ENCODE measurements around the gene OR5B12. TPM values are rescaled to one million over a fixed set of nuclear protein-coding genes. Genes with fewer than 3 reads are reported as not detected.

The OR5B12 gene
- total and polyA plus RNA-seq, 9 of the 15 experiments (the other 6 are each of a cell fraction or from before 2014, with no cell fraction given): 0.20 TPM; not detected in 8

DNA sequence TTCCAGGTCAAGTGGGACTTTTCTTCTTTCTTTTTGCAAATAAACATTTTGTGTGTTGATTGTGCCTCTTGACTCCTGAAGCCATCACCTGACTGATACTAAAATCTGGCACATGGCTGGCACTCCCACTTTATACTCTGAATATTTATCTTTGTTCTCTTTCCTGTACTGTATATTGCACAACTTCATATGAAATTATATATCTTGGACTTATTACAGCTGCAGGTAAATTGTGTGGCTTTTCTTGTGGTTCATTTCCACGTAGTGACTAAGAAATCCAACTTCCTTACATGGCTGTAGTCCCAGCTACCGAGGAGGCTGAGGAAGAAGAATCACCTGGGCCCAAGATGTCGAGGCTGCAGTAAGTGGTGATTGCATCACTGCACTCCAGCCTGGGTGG, 23.7 kb upstream of the OR5B12 start:
- BruUV-seq (replicated peaks): no TSS peak
- ATAC-seq: no peak
- Histone ChIP-seq H3K9ac (ENCODE audit: insufficient read depth in 1 of 2, low read depth in 2 of 2, low read length in 2 of 2) (no peak overlapping the region), H3K4me3 (no peak overlapping the region), H3K4me2 (ENCODE audit: insufficient read depth, low read length) (no peak overlapping the region), H4K20me1 (replicated peaks; ENCODE audit: control insufficient read depth, insufficient read depth, low read length) (no peaks in the 10 kb centered on the region), H3K27me3 (ENCODE audit: control insufficient read depth in 2 of 2, insufficient read depth in 2 of 2, low read length in 2 of 2) (no peaks in the 10 kb centered on the region), H3K27ac (ENCODE audit: extremely low read depth, low read depth, low read length) (no peak overlapping the region), H3K36me3 (ENCODE audit: control insufficient read depth, insufficient read depth, low read length) (no peaks in the 10 kb centered on the region), H3K4me1 (replicated peaks in 1 of 2; ENCODE audit: control insufficient read depth in 2 of 2, insufficient read depth in 2 of 2, low read length in 2 of 2) (no peaks in the 10 kb centered on the region), H3K9me1 (ENCODE audit: control insufficient read depth, insufficient read depth, low read length) (no peaks in the 10 kb centered on the region), H2AFZ (ENCODE audit: low read depth, low read length) (no peak overlapping the region), H3K79me2 (ENCODE audit: control insufficient read depth, insufficient read depth, low read length) (no peaks in the 10 kb centered on the region), H3K9me3 (replicated peaks; ENCODE audit: control insufficient read depth, insufficient read depth, low read depth, low read length) (no peaks in the 10 kb centered on the region)
- CTCF ChIA-PET (ENCODE audit: low intra/inter-chr PET ratio): no interaction called here
- DNase-seq (ENCODE audit: extremely low read depth in 1 of 4, low spot score in 3 of 4): no peak
- TF ChIP-seq PHF20 (IDR thresholded peaks at IDR 0.05; ENCODE audit: partially characterized antibody) (no peak), HSF4 (CRISPR knock-in tag; IDR thresholded peaks at IDR 0.05; ENCODE audit: borderline replicate concordance) (no peak), CEBPG (CRISPR knock-in tag; IDR thresholded peaks at IDR 0.05) (no peak), CEBPG (tag; conservative IDR thresholded peaks at IDR 0.05 in 1 of 2, IDR thresholded peaks at IDR 0.05 in 1 of 2) (peak; percentile 21 to 53; a peak in 1 of 4 replicates), ZNF197 (CRISPR knock-in tag; IDR thresholded peaks at IDR 0.05; ENCODE audit: low read depth) (no peak), CEBPB (tag; IDR thresholded peaks at IDR 0.05) (peak; percentile 61)
- no peak for FAIRE-seq
- intact Hi-C loops (cut with micrococcal nuclease): no loop called here
- WGBS (ENCODE audit: insufficient coverage, low coverage, missing lambda C conversion rate): 3% methylated on average over 3 of the region's 3 CpGs
- POLR2A ChIA-PET: no interaction called here
- in situ Hi-C loops (cut with MboI): no loop called here

DNA sequence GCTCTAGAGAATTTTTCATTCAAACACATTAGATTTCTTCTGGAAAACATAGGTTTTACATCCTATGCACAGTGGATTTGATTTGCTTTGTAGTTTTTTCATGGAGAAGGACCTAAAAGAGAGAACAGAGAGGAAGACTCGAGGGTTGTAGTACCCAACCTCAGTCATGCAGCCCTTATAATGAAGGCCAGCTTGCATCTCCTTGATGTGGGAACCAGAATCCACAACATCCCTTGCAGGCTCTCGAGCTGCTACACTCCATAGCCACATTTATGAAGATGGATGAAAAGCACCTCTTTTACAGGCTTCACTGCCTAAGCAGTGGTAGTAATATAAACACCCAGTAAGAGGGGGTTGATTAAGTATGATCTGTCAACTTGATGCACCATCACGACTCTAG, 9.5 kb upstream of the OR5B12 start:
- no peak for DNase-seq (ENCODE audit: extremely low read depth in 1 of 4, low spot score in 3 of 4)
- ATAC-seq: no peak
- no peaks in the 10 kb centered on the region for H3K9me1 ChIP-seq (ENCODE audit: control insufficient read depth, insufficient read depth, low read length)
- no peaks in the 10 kb centered on the region for H4K20me1 ChIP-seq (replicated peaks; ENCODE audit: control insufficient read depth, insufficient read depth, low read length)
- H3K36me3 ChIP-seq (ENCODE audit: control insufficient read depth, insufficient read depth, low read length): no peaks in the 10 kb centered on the region
- no peaks in the 10 kb centered on the region for H3K79me2 ChIP-seq (ENCODE audit: control insufficient read depth, insufficient read depth, low read length)
- no TSS peak for BruUV-seq (replicated peaks)
- in situ Hi-C loops (cut with MboI): no loop called here
- no peaks in the 10 kb centered on the region for H3K4me1 ChIP-seq (replicated peaks in 1 of 2; ENCODE audit: control insufficient read depth in 2 of 2, insufficient read depth in 2 of 2, low read length in 2 of 2)
- intact Hi-C loops (cut with micrococcal nuclease): no loop called here
- no peak for FAIRE-seq
- H3K4me2 ChIP-seq (ENCODE audit: insufficient read depth, low read length): no peak overlapping the region
- WGBS (ENCODE audit: insufficient coverage, low coverage, missing lambda C conversion rate): 0% methylated on average over 3 of the region's 3 CpGs
- ChIA-PET CTCF (ENCODE audit: low intra/inter-chr PET ratio) (no interaction called here), POLR2A (no interaction called here)
- H3K27ac ChIP-seq (ENCODE audit: extremely low read depth, low read depth, low read length): no peak overlapping the region
- H3K4me3 ChIP-seq: no peak overlapping the region
- no peaks in the 10 kb centered on the region for H3K9me3 ChIP-seq (replicated peaks; ENCODE audit: control insufficient read depth, insufficient read depth, low read depth, low read length)
- no peaks in the 10 kb centered on the region for H3K27me3 ChIP-seq (ENCODE audit: control insufficient read depth in 2 of 2, insufficient read depth in 2 of 2, low read length in 2 of 2)
- no peak overlapping the region for H3K9ac ChIP-seq (ENCODE audit: insufficient read depth in 1 of 2, low read depth in 2 of 2, low read length in 2 of 2)
- no peak overlapping the region for H2AFZ ChIP-seq (ENCODE audit: low read depth, low read length)
- TF ChIP-seq SMAD3 (CRISPR knock-in tag; conservative IDR thresholded peaks at IDR 0.05): no peak
- no peak for TF ChIP-seq MYC (IDR thresholded peaks at IDR 0.05; ENCODE audit: low read depth, low read length)
- no peak for TF ChIP-seq MYC (CRISPR knock-in tag; IDR thresholded peaks at IDR 0.05; ENCODE audit: borderline replicate concordance, low read depth)
- no peak for TF ChIP-seq PTBP1 (IDR thresholded peaks at IDR 0.05; ENCODE audit: low read depth, low read length)
- TF ChIP-seq ATF1 (CRISPR knock-in tag; IDR thresholded peaks at IDR 0.05): no peak
- no peak for TF ChIP-seq ATF1 (tag; IDR thresholded peaks at IDR 0.05)
- TF ChIP-seq HMG20B (CRISPR knock-in tag; IDR thresholded peaks at IDR 0.05): no peak
- TF ChIP-seq, protein P1, sequence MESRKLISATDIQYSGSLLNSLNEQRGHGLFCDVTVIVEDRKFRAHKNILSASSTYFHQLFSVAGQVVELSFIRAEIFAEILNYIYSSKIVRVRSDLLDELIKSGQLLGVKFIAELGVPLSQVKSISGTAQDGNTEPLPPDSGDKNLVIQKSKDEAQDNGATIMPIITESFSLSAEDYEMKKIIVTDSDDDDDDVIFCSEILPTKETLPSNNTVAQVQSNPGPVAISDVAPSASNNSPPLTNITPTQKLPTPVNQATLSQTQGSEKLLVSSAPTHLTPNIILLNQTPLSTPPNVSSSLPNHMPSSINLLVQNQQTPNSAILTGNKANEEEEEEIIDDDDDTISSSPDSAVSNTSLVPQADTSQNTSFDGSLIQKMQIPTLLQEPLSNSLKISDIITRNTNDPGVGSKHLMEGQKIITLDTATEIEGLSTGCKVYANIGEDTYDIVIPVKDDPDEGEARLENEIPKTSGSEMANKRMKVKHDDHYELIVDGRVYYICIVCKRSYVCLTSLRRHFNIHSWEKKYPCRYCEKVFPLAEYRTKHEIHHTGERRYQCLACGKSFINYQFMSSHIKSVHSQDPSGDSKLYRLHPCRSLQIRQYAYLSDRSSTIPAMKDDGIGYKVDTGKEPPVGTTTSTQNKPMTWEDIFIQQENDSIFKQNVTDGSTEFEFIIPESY (CRISPR knock-in tag; IDR thresholded peaks at IDR 0.05): no peak
- TF ChIP-seq HDGF (IDR thresholded peaks at IDR 0.05): no peak
- no peak for TF ChIP-seq FOXK2 (conservative IDR thresholded peaks at IDR 0.05 in 1 of 2, IDR thresholded peaks at IDR 0.05 in 1 of 2; ENCODE audit: low read depth in 2 of 2)
